Measurements from ENCODE around the gene SDS. TPM values are rescaled to one million over a fixed set of nuclear protein-coding genes. Genes with fewer than 3 reads are reported as not detected.

The SDS gene
- polyA plus RNA-seq, 1 experiment, result not detected

DNA sequence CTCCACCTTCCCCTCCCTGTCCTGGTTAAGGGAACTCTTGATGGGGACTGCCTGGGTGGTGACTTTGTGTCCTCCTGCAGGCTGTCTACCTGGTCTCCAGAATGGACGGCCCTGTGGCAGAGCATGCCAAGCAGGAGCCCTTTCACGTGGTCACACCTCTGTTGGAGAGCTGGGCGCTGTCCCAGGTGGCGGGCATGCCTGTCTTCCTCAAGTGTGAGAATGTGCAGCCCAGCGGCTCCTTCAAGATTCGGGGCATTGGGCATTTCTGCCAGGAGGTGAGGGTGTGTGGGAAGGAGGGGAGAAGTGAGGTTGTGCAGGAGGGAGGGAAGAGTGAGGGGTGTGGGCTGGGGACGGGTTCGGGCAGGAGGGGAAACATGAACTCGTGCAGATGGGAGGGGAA lies 24.2 kb upstream of the SDS start:
- no peaks in the 10 kb centered on the region for H3K36me3 ChIP-seq (ENCODE audit: control insufficient read depth, insufficient read depth, low read length)
- no peak for TF ChIP-seq CTCF (IDR thresholded peaks at IDR 0.05; ENCODE audit: insufficient read depth, low read depth, low read length)
- ChIA-PET CTCF (interaction anchor here (1.0 kb wide), 1 partner anchor 10 kb away, joined by 3 read pairs; no protein-coding TSS in a partner anchor), POLR2A (no interaction called here)
- 0 out of 2 replicates have a peak, but pooled peaks cover 1% of the 10 kb centered on the region for H3K27me3 ChIP-seq (ENCODE audit: control insufficient read depth, insufficient read depth, low read length)
- DNase-seq (ENCODE audit: low read depth), result no peak
- no peak overlapping the region for H3K4me3 ChIP-seq (ENCODE audit: low read depth, low read length)

GRCh38 chr12:113425960-113426453 lies 22.3 kb upstream of the SDS start:
- Histone ChIP-seq H3K36me3 (ENCODE audit: control insufficient read depth, insufficient read depth, low read length) (no peaks in the 10 kb centered on the region), H3K4me3 (ENCODE audit: low read depth, low read length) (no peak overlapping the region), H3K27me3 (ENCODE audit: control insufficient read depth, insufficient read depth, low read length) (0 out of 2 replicates have a peak, but pooled peaks cover 1% of the 10 kb centered on the region)
- ChIA-PET CTCF (interaction anchor here (0.6 to 3.5 kb wide), 37 partner anchors 9 to 269 kb away, joined by 3 to 20 read pairs (median 4); partner anchors contain the start of gene SLC8B1), POLR2A (no interaction called here)
- no peak for DNase-seq (ENCODE audit: low read depth)
- TF ChIP-seq CTCF (IDR thresholded peaks at IDR 0.05; ENCODE audit: insufficient read depth, low read depth, low read length), result no peak

DNA sequence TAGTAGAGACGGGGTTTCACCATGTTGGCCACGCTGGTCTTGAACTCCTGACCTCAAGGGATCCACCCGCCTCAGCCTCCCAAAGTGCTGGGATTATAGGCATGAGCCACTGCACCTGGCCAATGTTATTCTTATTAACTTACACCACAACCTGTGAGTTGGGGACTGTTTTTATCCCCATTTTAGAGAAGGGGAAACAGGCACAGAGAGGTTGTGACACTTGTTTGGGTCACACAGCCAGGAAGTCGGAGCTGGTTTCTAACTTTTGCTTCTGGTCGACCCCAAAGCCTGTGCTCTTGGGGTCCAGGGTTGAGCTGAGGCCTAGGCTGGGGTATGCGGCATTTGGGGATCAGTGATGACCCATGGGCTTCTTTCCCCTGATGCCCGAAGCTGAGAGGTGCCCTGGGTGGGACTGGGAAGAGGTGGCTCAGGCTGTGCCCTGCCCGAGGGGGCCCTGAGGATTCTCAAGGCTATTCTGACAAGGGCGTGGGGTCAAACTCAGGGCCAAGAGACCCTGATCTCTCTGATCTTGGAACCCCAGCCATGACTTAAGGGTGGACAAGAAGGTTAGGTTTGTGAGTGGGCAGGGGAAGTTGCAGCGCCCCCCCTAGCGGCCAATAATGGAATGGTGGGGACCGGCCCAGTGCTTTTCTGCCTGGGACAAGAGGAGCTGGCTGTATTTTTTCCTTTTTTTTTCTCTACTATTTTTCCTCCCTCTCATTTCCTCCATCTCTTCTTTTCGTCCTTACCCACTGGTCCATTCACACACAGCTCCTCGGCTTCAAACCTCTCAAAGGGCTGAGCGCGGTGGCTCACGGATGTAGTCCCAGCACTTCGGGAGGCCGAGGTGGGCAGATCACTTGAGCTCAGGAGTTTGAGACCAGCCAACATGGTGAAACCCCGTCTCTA lies 21.5 kb upstream of the SDS start:
- CTCF ChIA-PET, result interaction anchor here (0.6 to 3.5 kb wide), 41 partner anchors 9 to 268 kb away, joined by 3 to 20 read pairs (median 4); partner anchors contain the start of gene SLC8B1
- peak; percentile 94 for TF ChIP-seq CTCF (IDR thresholded peaks at IDR 0.05; ENCODE audit: insufficient read depth, low read depth, low read length)
- 0 out of 2 replicates have a peak, but pooled peaks cover 1% of the 10 kb centered on the region for H3K27me3 ChIP-seq (ENCODE audit: control insufficient read depth, insufficient read depth, low read length)
- POLR2A ChIA-PET, result no interaction called here
- DNase-seq (ENCODE audit: low read depth), result no peak
- no peaks in the 10 kb centered on the region for H3K36me3 ChIP-seq (ENCODE audit: control insufficient read depth, insufficient read depth, low read length)
- no peak overlapping the region for H3K4me3 ChIP-seq (ENCODE audit: low read depth, low read length)

DNA sequence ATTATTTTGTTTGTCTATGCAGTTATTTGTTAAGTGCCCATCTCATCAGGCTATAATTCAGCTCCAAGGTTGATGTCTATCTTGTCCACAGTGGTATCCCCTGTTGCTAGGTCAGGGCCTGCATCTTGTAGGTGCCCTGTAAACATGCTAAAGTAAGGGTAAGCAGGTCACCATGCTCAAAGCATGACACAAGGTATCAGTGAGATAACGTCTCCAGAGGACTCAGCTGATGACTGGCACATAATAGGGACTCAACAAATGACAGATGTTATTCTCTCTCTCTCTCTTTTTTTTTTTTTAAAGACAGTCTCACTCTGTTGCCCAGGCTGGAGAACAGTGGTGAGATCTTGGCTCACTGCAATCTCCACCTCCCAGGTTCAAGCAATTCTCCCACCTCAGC lies 20.8 kb upstream of the SDS start:
- TF ChIP-seq CTCF (IDR thresholded peaks at IDR 0.05; ENCODE audit: insufficient read depth, low read depth, low read length), result no peak
- Histone ChIP-seq H3K4me3 (ENCODE audit: low read depth, low read length) (no peak overlapping the region), H3K36me3 (ENCODE audit: control insufficient read depth, insufficient read depth, low read length) (no peaks in the 10 kb centered on the region), H3K27me3 (ENCODE audit: control insufficient read depth, insufficient read depth, low read length) (0 out of 2 replicates have a peak, but pooled peaks cover 1% of the 10 kb centered on the region)
- POLR2A ChIA-PET, result no interaction called here
- CTCF ChIA-PET, result interaction anchor here (0.6 to 3.5 kb wide), 24 partner anchors 8 to 231 kb away, joined by 3 to 20 read pairs (median 5); partner anchors contain the start of gene SLC8B1
- no peak for DNase-seq (ENCODE audit: low read depth)

Data from BJ (cell line).